GM21528 (cell line): ENCODE results near the gene BCOR.

Experiments
- ATAC-seq: cut with Tn5 transposase; IDR thresholded peaks from one replicate; pipeline ENCODE4 v1.9.1; 2021; ENCODE audit warnings: mild to moderate bottlenecking, moderate library complexity; ENCODE audit not compliant: unreplicated experiment, low FRiP score

The BCOR gene

GRCh38 chrX:40099055-40099958, 1.5 kb upstream of the BCOR start:
- ATAC-seq = peak; percentile 40

- no peak for ATAC-seq
Measured at GRCh38 chrX:40098264-40099054, 701 bp upstream of the BCOR start.

GRCh38 chrX:40097141-40097503, 636 bp downstream of the BCOR start:
- ATAC-seq = no peak

GRCh38 chrX:40096395-40097091, 1.2 kb downstream of the BCOR start:
- no peak for ATAC-seq

GRCh38 chrX:40095583-40096394, 2.0 kb downstream of the BCOR start:
- no peak for ATAC-seq

- no peak for ATAC-seq
Measured at GRCh38 chrX:40094900-40095582, 2.7 kb downstream of the BCOR start.

GRCh38 chrX:40094041-40094899, 3.5 kb downstream of the BCOR start:
- no peak for ATAC-seq

GRCh38 chrX:40093586-40093985, 4.2 kb downstream of the BCOR start:
- no peak for ATAC-seq

GRCh38 chrX:40092808-40093435, 4.8 kb downstream of the BCOR start:
- ATAC-seq = no peak

- no peak for ATAC-seq
Measured at GRCh38 chrX:40091691-40092421, 5.9 kb downstream of the BCOR start.

- no peak for ATAC-seq
Measured at GRCh38 chrX:40090961-40091360, 6.8 kb downstream of the BCOR start.

GRCh38 chrX:40090050-40090804, 7.5 kb downstream of the BCOR start:
- ATAC-seq = no peak

- no peak for ATAC-seq
Measured at GRCh38 chrX:40088803-40089540, 8.8 kb downstream of the BCOR start.

GRCh38 chrX:40088299-40088625, 9.5 kb downstream of the BCOR start:
- ATAC-seq = no peak

- ATAC-seq = no peak
Measured at GRCh38 chrX:40087425-40088298, 10.1 kb downstream of the BCOR start.
